Esophagus squamous epithelium (tissue), 4 donors: Measurements from ENCODE around the gene TEX35.

Source experiments
- POLR2A ChIP-seq, 4 donors: fragments of 450-650 bp; IDR thresholded peaks; one replicate each; pipeline ENCODE4 v1.6.1; 2017; ENCODE audit warnings: antibody characterized with exemption in 4 of 4, mild to moderate bottlenecking in 4 of 4, moderate library complexity in 3 of 4
- TF ChIP-seq, protein P1 (sequence below), 6 experiments: fragments of 450-650 bp in 4 of 6; fragments of 200-600 bp in 2 of 6; sonication (generic) in 2 of 6; IDR thresholded peaks; one replicate each; pipeline ENCODE4 v1.5.1; 2016 to 2019; ENCODE audit warnings: antibody characterized with exemption in 6 of 6, mild to moderate bottlenecking in 4 of 6, moderate library complexity in 4 of 6

DNA sequence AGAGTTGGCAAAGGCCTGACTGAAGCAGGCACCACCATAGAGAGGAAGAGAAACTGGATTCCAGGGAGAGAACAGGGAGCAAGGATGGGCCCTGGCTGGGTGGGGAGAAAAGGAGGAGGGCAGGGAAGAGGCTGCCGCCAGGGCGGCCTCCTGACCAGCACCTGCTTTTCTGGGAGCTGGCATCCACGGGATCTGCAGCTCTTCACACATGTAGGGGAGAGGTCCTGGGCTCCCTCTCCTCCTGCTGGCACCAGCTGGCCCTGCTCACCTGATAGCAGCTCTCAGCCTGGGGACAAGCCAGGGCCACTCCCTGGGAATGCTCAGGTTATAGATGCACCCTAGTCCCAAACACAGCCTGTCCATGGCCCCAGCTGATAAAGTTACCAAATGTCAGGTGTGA is 39.9 kb downstream of the TEX35 start:
- TF ChIP-seq, protein P1, sequence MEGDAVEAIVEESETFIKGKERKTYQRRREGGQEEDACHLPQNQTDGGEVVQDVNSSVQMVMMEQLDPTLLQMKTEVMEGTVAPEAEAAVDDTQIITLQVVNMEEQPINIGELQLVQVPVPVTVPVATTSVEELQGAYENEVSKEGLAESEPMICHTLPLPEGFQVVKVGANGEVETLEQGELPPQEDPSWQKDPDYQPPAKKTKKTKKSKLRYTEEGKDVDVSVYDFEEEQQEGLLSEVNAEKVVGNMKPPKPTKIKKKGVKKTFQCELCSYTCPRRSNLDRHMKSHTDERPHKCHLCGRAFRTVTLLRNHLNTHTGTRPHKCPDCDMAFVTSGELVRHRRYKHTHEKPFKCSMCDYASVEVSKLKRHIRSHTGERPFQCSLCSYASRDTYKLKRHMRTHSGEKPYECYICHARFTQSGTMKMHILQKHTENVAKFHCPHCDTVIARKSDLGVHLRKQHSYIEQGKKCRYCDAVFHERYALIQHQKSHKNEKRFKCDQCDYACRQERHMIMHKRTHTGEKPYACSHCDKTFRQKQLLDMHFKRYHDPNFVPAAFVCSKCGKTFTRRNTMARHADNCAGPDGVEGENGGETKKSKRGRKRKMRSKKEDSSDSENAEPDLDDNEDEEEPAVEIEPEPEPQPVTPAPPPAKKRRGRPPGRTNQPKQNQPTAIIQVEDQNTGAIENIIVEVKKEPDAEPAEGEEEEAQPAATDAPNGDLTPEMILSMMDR (IDR thresholded peaks at IDR 0.05): no peak
- TF ChIP-seq POLR2A (IDR thresholded peaks at IDR 0.05): no peak
